MM.1S (cell line): ENCODE measurements around the gene TBX20.

Experiments
- CTCF ChIP-seq: fragments of 300-600 bp; sonication (generic); IDR thresholded peaks from 2 replicates; pipeline ENCODE4 v1.5.1; 2016; ENCODE audit warnings: antibody characterized with exemption, low read length, mixed read lengths
- EZH2 ChIP-seq: fragments of 300-600 bp; sonication (generic); optimal IDR thresholded peaks from 2 replicates; pipeline ENCODE3; 2017; ENCODE audit warnings: low read depth, mild to moderate bottlenecking, antibody characterized with exemption, low read length, mixed read lengths

- TF ChIP-seq CTCF = no peak
- TF ChIP-seq EZH2 = no peak
These were observed 9.5 kb upstream of the TBX20 start for GRCh38 chr7:35263396-35263795.
